ENCODE results near the gene HTR1D. TPM values are rescaled to one million over a fixed set of nuclear protein-coding genes. Genes with fewer than 3 reads are reported as not detected.

Gene HTR1D
- total RNA-seq, 1 experiment from 2014 or later = 5.4 TPM

- no peak overlapping the region for H3K27ac Mint-ChIP-seq
Observed at GRCh38 chr1:23222331-23222730, 5.0 kb upstream of the HTR1D start.

DNA sequence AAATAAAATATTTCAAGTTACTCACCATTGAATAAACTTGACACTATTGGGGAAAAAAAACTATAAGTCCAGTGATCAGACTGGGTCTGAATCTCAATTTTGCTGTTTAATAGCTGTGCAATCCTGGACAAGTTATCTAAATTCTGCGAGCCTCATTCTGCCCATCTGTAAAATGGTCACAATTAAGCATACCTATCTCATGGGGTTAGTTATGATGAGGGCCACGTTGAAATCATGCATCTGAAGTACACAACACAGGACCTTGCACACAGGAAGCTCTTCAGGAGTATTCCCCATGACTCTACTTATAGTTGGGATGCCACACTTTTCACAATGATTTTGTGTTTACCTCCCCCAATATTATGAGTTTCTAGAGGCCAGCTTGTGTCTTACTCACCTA, 3.8 kb upstream of the HTR1D start:
- H3K4me3 Mint-ChIP-seq = no peak overlapping the region
- POLR2A ChIA-PET = no interaction called here
- DNase-seq (ENCODE audit: low spot score) = no peak
- TF ChIP-seq ZNF671 (CRISPR knock-in tag; IDR thresholded peaks at IDR 0.05) (no peak), E2F1 (CRISPR knock-in tag; IDR thresholded peaks at IDR 0.05) (no peak), FOXJ3 (CRISPR knock-in tag; IDR thresholded peaks at IDR 0.05; ENCODE audit: borderline replicate concordance) (no peak), E2F4 (CRISPR knock-in tag; IDR thresholded peaks at IDR 0.05; ENCODE audit: borderline replicate concordance, low read depth) (no peak), USF2 (CRISPR knock-in tag; IDR thresholded peaks at IDR 0.05) (no peak)
- no peak overlapping the region for H3K27ac Mint-ChIP-seq
- peaks cover 20% of the 10 kb centered on the region for H3K4me1 Mint-ChIP-seq
- peaks cover 10% of the 10 kb centered on the region for H3K9me3 Mint-ChIP-seq
- no peak for ATAC-seq
- H3K36me3 Mint-ChIP-seq = peaks cover 6% of the 10 kb centered on the region; the same call in 1 of the 2 replicates
- CTCF ChIA-PET = interaction anchor here (1.0 to 1.9 kb wide), 2 partner anchors 32 to 37 kb away, joined by 3 to 5 read pairs; no protein-coding TSS in a partner anchor
- H3K27me3 Mint-ChIP-seq (ENCODE audit: low read depth) = peaks cover 31% of the 10 kb centered on the region

More at GRCh38 chr1:23222331-23222730, 5.0 kb upstream of the HTR1D start:
- ATAC-seq (no peak), DNase-seq (ENCODE audit: low spot score) (no peak)
- no peak overlapping the region for H3K4me3 Mint-ChIP-seq
- ChIA-PET POLR2A (no interaction called here), CTCF (interaction anchor here (1.1 kb wide), 1 partner anchor 16 kb away, joined by 3 read pairs; no protein-coding TSS in a partner anchor)
- peaks cover 29% of the 10 kb centered on the region for H3K27me3 Mint-ChIP-seq (ENCODE audit: low read depth)
- TF ChIP-seq GABPB1 (CRISPR knock-in tag; IDR thresholded peaks at IDR 0.05) = peak; percentile 84
- TF ChIP-seq MLX (CRISPR knock-in tag; IDR thresholded peaks at IDR 0.05) = no peak
- peaks cover 10% of the 10 kb centered on the region for H3K9me3 Mint-ChIP-seq
- peaks cover 24% of the 10 kb centered on the region for H3K4me1 Mint-ChIP-seq
- peaks cover 6% of the 10 kb centered on the region; the same call in 1 of the 2 replicates for H3K36me3 Mint-ChIP-seq

DNA sequence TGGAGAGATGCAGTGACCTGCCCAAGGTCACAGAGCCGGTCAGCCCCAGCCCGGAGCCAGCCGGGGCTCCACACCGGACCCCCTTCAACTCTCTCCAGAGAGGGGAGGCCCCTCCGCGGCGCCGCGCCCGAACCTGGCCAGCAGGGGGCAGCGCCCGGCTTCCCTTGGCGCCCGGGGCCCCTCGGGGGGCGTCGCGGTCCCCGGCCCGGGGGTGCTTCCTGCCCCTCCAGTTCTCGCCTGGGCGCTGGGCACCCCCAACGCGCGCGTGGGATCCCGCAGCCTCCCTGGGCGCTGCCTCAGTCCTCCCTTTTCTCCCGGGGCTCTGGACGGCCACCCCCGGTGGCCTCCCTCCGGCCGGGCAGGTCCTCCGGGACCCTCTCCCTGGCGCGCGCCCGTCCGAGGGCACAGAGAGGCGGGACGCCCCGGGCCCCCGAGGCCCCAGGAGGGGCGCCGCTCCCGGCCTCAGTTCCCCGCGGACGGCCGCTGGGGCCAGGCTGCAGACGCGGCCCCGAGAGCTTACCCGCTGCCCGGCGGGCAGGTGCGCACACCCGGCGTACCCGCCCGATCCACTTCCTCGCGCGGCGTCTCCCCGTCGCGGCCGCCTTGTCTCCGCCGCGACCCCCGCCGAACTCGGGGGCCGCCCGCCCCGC, 406 bp downstream of the HTR1D start:
- CTCF ChIA-PET = interaction anchor here (0.7 to 3.2 kb wide), 30 partner anchors 8 to 512 kb away, joined by 3 to 48 read pairs (median 4); partner anchors contain the start of gene HNRNPR
- Mint-ChIP-seq H3K4me3 (peak overlapping the region; percentile 65), H3K4me1 (peaks cover 20% of the 10 kb centered on the region), H3K9me3 (no peaks in the 10 kb centered on the region), H3K27ac (no peak overlapping the region), H3K36me3 (no peaks in the 10 kb centered on the region), H3K27me3 (ENCODE audit: low read depth) (peaks cover 27% of the 10 kb centered on the region)
- no peak for TF ChIP-seq ESRRA (CRISPR knock-in tag; IDR thresholded peaks at IDR 0.05; ENCODE audit: borderline replicate concordance)
- no peak for TF ChIP-seq GTF2I (CRISPR knock-in tag; conservative IDR thresholded peaks at IDR 0.05)
- TF ChIP-seq ZNF138 (CRISPR knock-in tag; conservative IDR thresholded peaks at IDR 0.05) = no peak
- TF ChIP-seq, protein P1, sequence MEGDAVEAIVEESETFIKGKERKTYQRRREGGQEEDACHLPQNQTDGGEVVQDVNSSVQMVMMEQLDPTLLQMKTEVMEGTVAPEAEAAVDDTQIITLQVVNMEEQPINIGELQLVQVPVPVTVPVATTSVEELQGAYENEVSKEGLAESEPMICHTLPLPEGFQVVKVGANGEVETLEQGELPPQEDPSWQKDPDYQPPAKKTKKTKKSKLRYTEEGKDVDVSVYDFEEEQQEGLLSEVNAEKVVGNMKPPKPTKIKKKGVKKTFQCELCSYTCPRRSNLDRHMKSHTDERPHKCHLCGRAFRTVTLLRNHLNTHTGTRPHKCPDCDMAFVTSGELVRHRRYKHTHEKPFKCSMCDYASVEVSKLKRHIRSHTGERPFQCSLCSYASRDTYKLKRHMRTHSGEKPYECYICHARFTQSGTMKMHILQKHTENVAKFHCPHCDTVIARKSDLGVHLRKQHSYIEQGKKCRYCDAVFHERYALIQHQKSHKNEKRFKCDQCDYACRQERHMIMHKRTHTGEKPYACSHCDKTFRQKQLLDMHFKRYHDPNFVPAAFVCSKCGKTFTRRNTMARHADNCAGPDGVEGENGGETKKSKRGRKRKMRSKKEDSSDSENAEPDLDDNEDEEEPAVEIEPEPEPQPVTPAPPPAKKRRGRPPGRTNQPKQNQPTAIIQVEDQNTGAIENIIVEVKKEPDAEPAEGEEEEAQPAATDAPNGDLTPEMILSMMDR (IDR thresholded peaks at IDR 0.05) = peak; percentile 94
- TF ChIP-seq SP1 (CRISPR knock-in tag; conservative IDR thresholded peaks at IDR 0.05) = 0 out of 2 replicates have a peak, but pooled peaks have one; percentile 13
- TF ChIP-seq CBFB (CRISPR knock-in tag; IDR thresholded peaks at IDR 0.05; ENCODE audit: low read depth) = no peak
- TF ChIP-seq ZNF121 (CRISPR knock-in tag; IDR thresholded peaks at IDR 0.05) = peak; percentile 64
- 0 out of 2 replicates have a peak, but pooled peaks have one; percentile 49 for TF ChIP-seq KAT7 (CRISPR knock-in tag; IDR thresholded peaks at IDR 0.05; ENCODE audit: borderline replicate concordance)
- TF ChIP-seq, protein P2, sequence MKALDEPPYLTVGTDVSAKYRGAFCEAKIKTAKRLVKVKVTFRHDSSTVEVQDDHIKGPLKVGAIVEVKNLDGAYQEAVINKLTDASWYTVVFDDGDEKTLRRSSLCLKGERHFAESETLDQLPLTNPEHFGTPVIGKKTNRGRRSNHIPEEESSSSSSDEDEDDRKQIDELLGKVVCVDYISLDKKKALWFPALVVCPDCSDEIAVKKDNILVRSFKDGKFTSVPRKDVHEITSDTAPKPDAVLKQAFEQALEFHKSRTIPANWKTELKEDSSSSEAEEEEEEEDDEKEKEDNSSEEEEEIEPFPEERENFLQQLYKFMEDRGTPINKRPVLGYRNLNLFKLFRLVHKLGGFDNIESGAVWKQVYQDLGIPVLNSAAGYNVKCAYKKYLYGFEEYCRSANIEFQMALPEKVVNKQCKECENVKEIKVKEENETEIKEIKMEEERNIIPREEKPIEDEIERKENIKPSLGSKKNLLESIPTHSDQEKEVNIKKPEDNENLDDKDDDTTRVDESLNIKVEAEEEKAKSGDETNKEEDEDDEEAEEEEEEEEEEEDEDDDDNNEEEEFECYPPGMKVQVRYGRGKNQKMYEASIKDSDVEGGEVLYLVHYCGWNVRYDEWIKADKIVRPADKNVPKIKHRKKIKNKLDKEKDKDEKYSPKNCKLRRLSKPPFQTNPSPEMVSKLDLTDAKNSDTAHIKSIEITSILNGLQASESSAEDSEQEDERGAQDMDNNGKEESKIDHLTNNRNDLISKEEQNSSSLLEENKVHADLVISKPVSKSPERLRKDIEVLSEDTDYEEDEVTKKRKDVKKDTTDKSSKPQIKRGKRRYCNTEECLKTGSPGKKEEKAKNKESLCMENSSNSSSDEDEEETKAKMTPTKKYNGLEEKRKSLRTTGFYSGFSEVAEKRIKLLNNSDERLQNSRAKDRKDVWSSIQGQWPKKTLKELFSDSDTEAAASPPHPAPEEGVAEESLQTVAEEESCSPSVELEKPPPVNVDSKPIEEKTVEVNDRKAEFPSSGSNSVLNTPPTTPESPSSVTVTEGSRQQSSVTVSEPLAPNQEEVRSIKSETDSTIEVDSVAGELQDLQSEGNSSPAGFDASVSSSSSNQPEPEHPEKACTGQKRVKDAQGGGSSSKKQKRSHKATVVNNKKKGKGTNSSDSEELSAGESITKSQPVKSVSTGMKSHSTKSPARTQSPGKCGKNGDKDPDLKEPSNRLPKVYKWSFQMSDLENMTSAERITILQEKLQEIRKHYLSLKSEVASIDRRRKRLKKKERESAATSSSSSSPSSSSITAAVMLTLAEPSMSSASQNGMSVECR (CRISPR knock-in tag; IDR thresholded peaks at IDR 0.05; ENCODE audit: borderline replicate concordance) = no peak
- peak; percentile 62 for TF ChIP-seq ZNF423 (CRISPR knock-in tag; IDR thresholded peaks at IDR 0.05)
- POLR2A ChIA-PET = interaction anchor here (1.2 to 1.9 kb wide), 2 partner anchors 19 to 47 kb away, joined by 5 to 8 read pairs; no protein-coding TSS in a partner anchor
- peak; percentile 63 for ATAC-seq
- DNase-seq (ENCODE audit: low spot score) = peak; percentile 72

Measured in WTC11 (cell line).